H9 (cell line): Measurements from ENCODE around the gene APRT. TPM values are rescaled to one million over a fixed set of nuclear protein-coding genes. Genes with fewer than 3 reads are reported as not detected.

Experiments used
- DNase-seq: peaks from one replicate; pipeline ENCODE4 v3.0.0-alpha.2; 2017
- H2AFZ ChIP-seq: one replicate; pipeline ENCODE4 v1.6.1; 2013; ENCODE audit warnings: mild to moderate bottlenecking, low read length, control low read depth, moderate library complexity
- H2AK5ac ChIP-seq: 2 replicates; pipeline ENCODE4 v1.6.1; 2013; ENCODE audit warnings: low read length, control low read depth, mixed read lengths; ENCODE audit not compliant: insufficient read length
- H2BK120ac ChIP-seq: one replicate; pipeline ENCODE4 v1.6.1; 2013; ENCODE audit warnings: low read depth, mild to moderate bottlenecking, low read length, control low read depth, inconsistent platforms; ENCODE audit not compliant: poor library complexity, severe bottlenecking
- H2BK12ac ChIP-seq: 2 replicates; pipeline ENCODE4 v1.6.1; 2013; ENCODE audit warnings: low read length, control low read depth, mixed read lengths, low read depth; ENCODE audit not compliant: insufficient read length
- H2BK15ac ChIP-seq: 2 replicates; pipeline ENCODE4 v1.6.1; 2013; ENCODE audit warnings: low read depth, low read length, control low read depth
- H2BK20ac ChIP-seq: one replicate; pipeline ENCODE4 v1.6.1; 2013; ENCODE audit warnings: low read depth, mild to moderate bottlenecking, low read length, control low read depth, inconsistent platforms; ENCODE audit not compliant: poor library complexity, severe bottlenecking
- H2BK5ac ChIP-seq: 2 replicates; pipeline ENCODE4 v1.6.1; 2013; ENCODE audit warnings: low read length, control low read depth, mixed read lengths; ENCODE audit not compliant: insufficient read length
- H3K14ac ChIP-seq: 2 replicates; pipeline ENCODE4 v1.6.1; 2013; ENCODE audit warnings: low read length, control low read depth; ENCODE audit not compliant: insufficient read depth
- H3K18ac ChIP-seq: 2 replicates; pipeline ENCODE4 v1.6.1; 2013; ENCODE audit warnings: low read depth, mild to moderate bottlenecking, mixed read lengths, low read length, control low read depth; ENCODE audit not compliant: insufficient read length
- H3K23ac ChIP-seq: 2 replicates; pipeline ENCODE4 v1.6.1; 2013; ENCODE audit warnings: low read length, control low read depth, mixed read lengths, low read depth; ENCODE audit not compliant: insufficient read length
- H3K23me2 ChIP-seq: 2 replicates; pipeline ENCODE4 v1.6.1; 2013; ENCODE audit warnings: low read depth, mild to moderate bottlenecking, mixed read lengths, low read length, control low read depth; ENCODE audit not compliant: insufficient read length, poor library complexity, severe bottlenecking
- H3K27ac ChIP-seq: 2 replicates; pipeline ENCODE4 v1.5.1; 2013; ENCODE audit warnings: low read length, control low read depth, mixed read lengths, low read depth; ENCODE audit not compliant: insufficient read length
- H3K27me3 ChIP-seq: 2 replicates; pipeline ENCODE4 v1.6.1; 2013; ENCODE audit warnings: low read length, control low read depth, inconsistent platforms; ENCODE audit not compliant: insufficient read depth
- H3K4ac ChIP-seq: 2 replicates; pipeline ENCODE4 v1.6.1; 2013; ENCODE audit warnings: low read depth, mild to moderate bottlenecking, control low read depth, inconsistent platforms, low read length, moderate library complexity
- H3K4me1 ChIP-seq: 2 replicates; pipeline ENCODE4 v1.6.1; 2013; ENCODE audit warnings: low read length, control low read depth, inconsistent platforms; ENCODE audit not compliant: insufficient read depth
- H3K4me2 ChIP-seq: 2 replicates; pipeline ENCODE4 v1.6.1; 2013; ENCODE audit warnings: low read length, control low read depth, mixed read lengths; ENCODE audit not compliant: insufficient read length, insufficient read depth
- H3K56ac ChIP-seq: 2 replicates; pipeline ENCODE4 v1.6.1; 2013; ENCODE audit warnings: low read depth, mild to moderate bottlenecking, mixed read lengths, low read length, control low read depth; ENCODE audit not compliant: insufficient read length
- H3K79me1 ChIP-seq: 2 replicates; pipeline ENCODE4 v1.6.1; 2013; ENCODE audit warnings: low read depth, mild to moderate bottlenecking, moderate library complexity, low read length, control low read depth, inconsistent platforms; ENCODE audit not compliant: insufficient read depth, poor library complexity, severe bottlenecking
- H3K79me2 ChIP-seq: 2 replicates; pipeline ENCODE4 v1.6.1; 2013; ENCODE audit warnings: low read length, control low read depth, inconsistent platforms; ENCODE audit not compliant: insufficient read depth
- H3K9ac ChIP-seq: 2 replicates; pipeline ENCODE4 v1.6.1; 2013; ENCODE audit warnings: low read length, control low read depth, mixed read lengths; ENCODE audit not compliant: insufficient read length; ENCODE audit errors: extremely low read depth
- H3K9me3 ChIP-seq: one replicate; pipeline ENCODE4 v1.6.1; 2013; ENCODE audit warnings: low read depth, low read length, inconsistent platforms; ENCODE audit not compliant: control insufficient read depth
- H3T11ph ChIP-seq: one replicate; pipeline ENCODE4 v1.6.1; 2013; ENCODE audit warnings: mild to moderate bottlenecking, low read length, control low read depth, inconsistent platforms
- H4K20me1 ChIP-seq: one replicate; pipeline ENCODE4 v1.6.1; 2013; ENCODE audit not compliant: control insufficient read depth, insufficient read length, insufficient read depth
- H4K5ac ChIP-seq: 2 replicates; pipeline ENCODE4 v1.6.1; 2013; ENCODE audit warnings: low read depth, mild to moderate bottlenecking, mixed read lengths, low read length, control low read depth; ENCODE audit not compliant: insufficient read length
- H4K8ac ChIP-seq: replicated peaks from 2 replicates; pipeline ENCODE4 v1.6.1; 2013; ENCODE audit warnings: low read length, control low read depth, mixed read lengths, low read depth; ENCODE audit not compliant: insufficient read length
- H4K91ac ChIP-seq: 2 replicates; pipeline ENCODE4 v1.6.1; 2013; ENCODE audit warnings: low read depth, mild to moderate bottlenecking, moderate library complexity, mixed read lengths, low read length, control low read depth; ENCODE audit not compliant: insufficient read length
- H3K27ac Mint-ChIP-seq, 3 experiments: 2 replicates in 2 of 3; 3 replicates in 1 of 3; pipeline ENCODE4 v1.8.0; 2020 to 2021; ENCODE audit warnings: mixed read lengths in 3 of 3, mild to moderate bottlenecking in 1 of 3, moderate library complexity in 1 of 3
- H3K27me3 Mint-ChIP-seq: 2 replicates; pipeline ENCODE4 v1.8.0; 2021; ENCODE audit warnings: low read depth, mild to moderate bottlenecking, moderate library complexity, mixed read lengths
- H3K36me3 Mint-ChIP-seq, 3 experiments: 2 replicates in 2 of 3; 3 replicates in 1 of 3; pipeline ENCODE4 v1.8.0; 2020 to 2021; ENCODE audit warnings: low read depth in 3 of 3, mixed read lengths in 3 of 3; ENCODE audit not compliant: insufficient read depth in 1 of 3
- H3K4me1 Mint-ChIP-seq, 2 experiments: 2 replicates each; pipeline ENCODE4 v1.8.0; 2020; ENCODE audit warnings: mixed read lengths in 2 of 2
- H3K4me3 Mint-ChIP-seq, 2 experiments: 2 replicates in 1 of 2; 3 replicates in 1 of 2; pipeline ENCODE4 v1.8.0; 2020 to 2021; ENCODE audit warnings: mild to moderate bottlenecking in 2 of 2, mixed read lengths in 2 of 2, moderate library complexity in 1 of 2
- H3K9me3 Mint-ChIP-seq, 2 experiments: 2 replicates in 1 of 2; 3 replicates in 1 of 2; pipeline ENCODE4 v1.8.0; 2020; ENCODE audit warnings: mild to moderate bottlenecking in 2 of 2, mixed read lengths in 2 of 2, moderate library complexity in 1 of 2
- CTCF ChIP-seq: fragments of 200-600 bp; sonication (generic); conservative IDR thresholded peaks from 3 replicates; pipeline ENCODE4 v1.8.0; 2021; ENCODE audit warnings: antibody characterized with exemption, mild to moderate bottlenecking
- WGBS: extraction: QIAGEN DNeasy Blood & Tissue Kit; methylation state at CpG from one replicate; pipeline ENCODE4 v1.1.7; 2013; ENCODE audit warnings: missing lambda C conversion rate, low lambda C conversion rate, mixed read lengths; ENCODE audit not compliant: insufficient read length; ENCODE audit errors: extremely low coverage; 5-methylcytosine and 5-hydroxymethylcytosine counted together
- total RNA-seq: library from RNA; stranded (reverse); gene quantifications from 2 replicates; pipeline ENCODE4 v1.2.1, GENCODE V29; 2021

The APRT gene
- total RNA-seq, 1 experiment from 2014 or later = 246 TPM

- Histone ChIP-seq H4K8ac (no peak overlapping the region), H3K79me2 (peaks cover 4% of the 10 kb centered on the region; the same call in 1 of the 2 replicates), H4K5ac (no peak overlapping the region), H2BK20ac (no peak overlapping the region), H3K27me3 (no peaks in the 10 kb centered on the region), H2BK5ac (no peak overlapping the region), H3K9ac (no peak overlapping the region), H2BK15ac (no peak overlapping the region), H3K14ac (no peak overlapping the region), H4K20me1 (no peaks in the 10 kb centered on the region), H2BK120ac (no peak overlapping the region), H3K4ac (no peak overlapping the region), H3K56ac (no peak overlapping the region), H2AFZ (no peak overlapping the region), H3K27ac (no peak overlapping the region), H3K18ac (no peak overlapping the region), H3K79me1 (no peaks in the 10 kb centered on the region), H3K23me2 (no peaks in the 10 kb centered on the region), H3K23ac (no peak overlapping the region), H3K4me1 (no peaks in the 10 kb centered on the region), H2BK12ac (no peak overlapping the region), H3K4me2 (no peak overlapping the region), H3T11ph (no peak overlapping the region), H4K91ac (no peak overlapping the region), H2AK5ac (no peak overlapping the region), H3K9me3 (no peaks in the 10 kb centered on the region)
- Mint-ChIP-seq H3K36me3 (no peaks in the 10 kb centered on the region), H3K27me3 (no peaks in the 10 kb centered on the region), H3K4me1 (peaks cover 25 to 46% of the 10 kb centered on the region in 2 experiments), H3K9me3 (no peaks in the 10 kb centered on the region), H3K4me3 (no peak overlapping the region), H3K27ac (no peak overlapping the region; a peak in 1 of 7 replicates)
- no CpG with 5 or more reads among the region's 18 CpGs for WGBS
- no peak for TF ChIP-seq CTCF
- no peak for DNase-seq
These were observed 35.9 kb downstream of the APRT start for GRCh38 chr16:88775825-88776224.
